Measurements from ENCODE around the gene CECR2.

DNA sequence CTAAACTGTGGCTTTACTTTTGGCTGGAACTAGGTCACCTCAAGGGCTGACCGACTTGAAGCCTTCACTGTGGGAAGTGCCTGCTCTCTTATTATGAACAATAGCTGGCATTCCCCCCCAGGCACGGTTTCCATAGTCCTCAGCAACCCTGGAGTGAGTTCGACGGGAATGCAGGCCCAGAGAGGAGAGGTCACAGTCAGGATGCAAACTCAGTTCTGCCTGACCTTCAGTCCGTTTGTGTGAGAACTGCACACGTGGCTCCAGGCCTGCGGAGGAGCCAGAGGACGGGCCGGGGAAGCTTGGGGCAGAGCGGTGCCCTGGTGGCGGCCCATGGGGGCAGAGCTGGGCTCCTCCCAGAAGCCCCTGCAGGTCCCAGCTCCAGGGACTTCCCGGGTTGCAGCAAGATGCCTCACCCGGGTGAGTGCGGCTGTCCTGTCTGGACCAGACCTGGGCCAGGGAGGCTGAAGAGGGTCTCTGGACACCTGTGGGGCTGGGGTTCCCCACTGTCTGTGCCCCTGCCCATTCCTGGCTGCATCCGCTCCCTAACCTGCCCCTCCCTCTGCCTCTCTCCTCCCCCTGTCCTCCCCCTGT, 211.3 kb downstream of the CECR2 start:
- TF ChIP-seq, protein P1, sequence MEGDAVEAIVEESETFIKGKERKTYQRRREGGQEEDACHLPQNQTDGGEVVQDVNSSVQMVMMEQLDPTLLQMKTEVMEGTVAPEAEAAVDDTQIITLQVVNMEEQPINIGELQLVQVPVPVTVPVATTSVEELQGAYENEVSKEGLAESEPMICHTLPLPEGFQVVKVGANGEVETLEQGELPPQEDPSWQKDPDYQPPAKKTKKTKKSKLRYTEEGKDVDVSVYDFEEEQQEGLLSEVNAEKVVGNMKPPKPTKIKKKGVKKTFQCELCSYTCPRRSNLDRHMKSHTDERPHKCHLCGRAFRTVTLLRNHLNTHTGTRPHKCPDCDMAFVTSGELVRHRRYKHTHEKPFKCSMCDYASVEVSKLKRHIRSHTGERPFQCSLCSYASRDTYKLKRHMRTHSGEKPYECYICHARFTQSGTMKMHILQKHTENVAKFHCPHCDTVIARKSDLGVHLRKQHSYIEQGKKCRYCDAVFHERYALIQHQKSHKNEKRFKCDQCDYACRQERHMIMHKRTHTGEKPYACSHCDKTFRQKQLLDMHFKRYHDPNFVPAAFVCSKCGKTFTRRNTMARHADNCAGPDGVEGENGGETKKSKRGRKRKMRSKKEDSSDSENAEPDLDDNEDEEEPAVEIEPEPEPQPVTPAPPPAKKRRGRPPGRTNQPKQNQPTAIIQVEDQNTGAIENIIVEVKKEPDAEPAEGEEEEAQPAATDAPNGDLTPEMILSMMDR (IDR thresholded peaks at IDR 0.05; ENCODE audit: low read length), result no peak
- TF ChIP-seq EZH2 (optimal IDR thresholded peaks at IDR 0.05; ENCODE audit: low read depth, low read length) (no peak), EZH2phosphoT487 (IDR thresholded peaks at IDR 0.05; ENCODE audit: low read length) (no peak)
